Measurements from ENCODE around the gene PDXDC1. TPM values are rescaled to one million over a fixed set of nuclear protein-coding genes. Genes with fewer than 3 reads are reported as not detected.
"Not testable (repeated sequence)": the region's sequence is repeated elsewhere in the genome, so short reads cannot be mapped to it uniquely, and the experiment has no call there.

The PDXDC1 gene
- total RNA-seq, 3 donors from 2014 or later = 161 to 258 (median 233) TPM

GRCh38 chr16:15057681-15058417, 83.0 kb downstream of the PDXDC1 start:
- intact Hi-C loops (cut with DNase I, micrococcal nuclease) = no loop called here
- Histone ChIP-seq H3K4me1 (ENCODE audit: low read depth) (peaks cover 30% of the 10 kb centered on the region), H3K9me3 (no peaks in the 10 kb centered on the region), H3K36me3 (ENCODE audit: low read depth) (no peaks in the 10 kb centered on the region), H3K4me3 (no peak overlapping the region)
- no peak for TF ChIP-seq CTCF (IDR thresholded peaks at IDR 0.05)
- ATAC-seq (peak; percentile 66), DNase-seq (peak in 2 of 3 donors; percentile 59 to 66)

DNA sequence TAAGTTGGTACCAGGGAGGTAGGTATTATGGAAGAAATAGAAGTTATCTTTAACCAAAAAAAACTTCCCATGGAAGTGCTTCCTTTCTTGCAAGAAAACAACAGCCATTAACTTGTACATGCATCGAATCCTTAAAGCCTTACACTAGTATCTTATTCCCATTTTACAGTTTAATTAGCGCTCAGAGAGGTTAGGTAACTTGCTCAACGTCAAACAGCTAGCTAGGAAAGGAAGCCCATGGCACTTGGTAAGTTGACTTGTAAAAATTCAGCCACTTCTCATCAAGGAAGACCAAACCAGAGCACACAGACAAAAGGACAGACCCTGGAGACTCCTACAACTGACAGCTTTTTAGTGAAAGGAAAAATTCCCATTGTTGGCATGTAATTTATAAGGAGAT, 84.5 kb downstream of the PDXDC1 start:
- no peak overlapping the region for H3K4me3 ChIP-seq
- intact Hi-C loops (cut with DNase I, micrococcal nuclease) = no loop called here
- no peak for ATAC-seq
- H3K9me3 ChIP-seq = no peaks in the 10 kb centered on the region
- no peak for DNase-seq
- TF ChIP-seq CTCF (IDR thresholded peaks at IDR 0.05) = no peak
- H3K4me1 ChIP-seq (ENCODE audit: low read depth) = peaks cover 29% of the 10 kb centered on the region
- no peaks in the 10 kb centered on the region for H3K36me3 ChIP-seq (ENCODE audit: low read depth)

- H3K9me3 ChIP-seq; H3K36me3 ChIP-seq (ENCODE audit: low read depth); intact Hi-C loops (cut with DNase I, micrococcal nuclease); H3K4me3 ChIP-seq: not testable (repeated sequence)
- peaks cover 15% of the 10 kb centered on the region for H3K4me1 ChIP-seq (ENCODE audit: low read depth)
- ATAC-seq (peak; percentile 88), DNase-seq (peak in 1 of 3 donors; percentile 69)
Measured at GRCh38 chr16:15062085-15062810, 87.4 kb downstream of the PDXDC1 start.

- peak; percentile 17 for ATAC-seq
- H3K4me3 ChIP-seq; intact Hi-C loops (cut with DNase I, micrococcal nuclease); H3K9me3 ChIP-seq; H3K36me3 ChIP-seq (ENCODE audit: low read depth); DNase-seq; H3K4me1 ChIP-seq (ENCODE audit: low read depth): not testable (repeated sequence)
Measured at GRCh38 chr16:15065961-15066360, 91.1 kb downstream of the PDXDC1 start.

DNA sequence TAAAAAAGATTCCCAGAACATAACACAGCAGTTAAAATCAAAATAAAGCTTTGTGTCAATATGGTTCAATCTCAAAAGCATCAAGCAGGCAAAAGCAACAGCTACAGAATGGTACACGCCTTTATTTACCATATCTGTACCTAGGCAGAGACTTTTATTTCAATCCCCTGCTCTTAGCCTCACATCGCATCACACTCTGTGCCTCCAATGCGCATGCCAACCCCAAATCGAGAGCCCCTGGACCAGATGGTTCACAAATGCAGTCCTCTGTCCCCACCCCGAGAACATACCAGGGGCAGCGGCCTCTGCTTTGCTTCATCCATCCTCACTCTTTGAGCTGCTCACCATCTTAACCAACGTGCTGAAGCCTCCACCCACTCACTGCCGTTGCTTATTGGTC, 91.9 kb downstream of the PDXDC1 start:
- H3K4me1 ChIP-seq (ENCODE audit: low read depth); ATAC-seq; DNase-seq; H3K4me3 ChIP-seq; H3K36me3 ChIP-seq (ENCODE audit: low read depth); intact Hi-C loops (cut with DNase I, micrococcal nuclease); H3K9me3 ChIP-seq: not testable (repeated sequence)

- ATAC-seq; intact Hi-C loops (cut with DNase I, micrococcal nuclease); H3K4me1 ChIP-seq (ENCODE audit: low read depth); H3K36me3 ChIP-seq (ENCODE audit: low read depth); H3K4me3 ChIP-seq; DNase-seq; H3K9me3 ChIP-seq: not testable (repeated sequence)
Measured at GRCh38 chr16:15071013-15071412, 96.2 kb downstream of the PDXDC1 start.

DNA sequence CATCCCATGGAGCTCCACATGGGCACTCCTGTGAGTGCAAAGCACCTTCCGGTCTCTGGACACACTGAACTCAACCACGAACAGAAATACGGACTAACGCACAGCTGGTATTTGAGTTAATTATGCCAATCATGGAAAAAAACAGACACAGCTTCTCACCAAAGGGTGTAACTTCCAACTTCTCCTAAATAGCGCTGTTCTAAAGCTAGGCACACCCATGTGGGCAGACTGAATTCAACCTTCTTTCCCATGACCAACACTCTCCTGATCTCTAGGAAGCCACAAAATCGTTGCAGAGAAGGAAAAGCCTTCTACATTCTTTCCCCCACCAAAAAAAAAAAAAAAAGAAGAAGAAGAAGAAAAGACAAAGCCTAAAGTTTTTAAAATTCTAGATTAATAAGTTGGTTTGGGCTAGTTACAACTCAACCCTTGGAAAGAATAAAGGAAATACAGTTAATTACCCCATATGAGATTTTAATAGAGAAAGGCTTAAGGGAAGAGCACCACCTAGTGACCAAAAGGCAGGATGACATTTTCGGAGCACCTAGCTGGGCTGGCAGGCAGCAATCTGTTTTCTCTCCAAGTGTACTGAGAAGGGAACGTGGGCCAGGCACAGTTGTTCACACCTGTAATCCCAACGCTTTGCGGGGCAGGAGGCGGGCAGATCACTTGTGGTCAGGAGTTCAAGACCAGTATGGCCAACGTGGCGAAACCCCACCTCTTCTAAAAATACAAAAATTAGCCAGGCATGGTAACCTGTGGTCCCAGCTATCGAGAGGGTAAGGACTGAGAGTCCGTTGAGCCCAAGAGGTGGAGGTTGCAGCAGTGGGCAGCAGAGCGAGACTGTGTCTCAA, 97.3 kb downstream of the PDXDC1 start:
- H3K36me3 ChIP-seq (ENCODE audit: low read depth); H3K9me3 ChIP-seq; H3K4me1 ChIP-seq (ENCODE audit: low read depth); intact Hi-C loops (cut with DNase I, micrococcal nuclease); H3K4me3 ChIP-seq; DNase-seq: not testable (repeated sequence)
- ATAC-seq = peak; percentile 94

DNA sequence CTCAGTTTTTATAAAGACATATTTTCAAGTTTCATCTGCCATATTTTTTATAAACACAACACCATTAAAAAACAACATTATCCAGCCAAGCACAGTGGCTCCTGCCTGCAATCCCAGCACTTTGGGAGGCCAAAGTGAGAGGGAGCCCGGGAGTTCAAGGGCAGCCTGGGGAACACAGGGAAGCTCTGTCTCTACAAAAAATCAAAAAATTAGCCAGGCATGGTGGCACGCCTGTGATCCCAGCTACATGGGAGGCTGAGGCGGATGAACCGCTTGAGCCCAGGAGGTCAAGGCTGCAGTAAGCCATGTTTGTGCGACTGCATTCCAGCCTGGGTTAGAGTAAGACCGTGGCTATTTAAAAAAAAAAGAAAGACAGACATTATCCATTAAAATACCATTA, 98.3 kb downstream of the PDXDC1 start:
- Histone ChIP-seq H3K4me1 (ENCODE audit: low read depth) (no peaks in the 10 kb centered on the region), H3K4me3 (no peak overlapping the region), H3K36me3 (ENCODE audit: low read depth) (no peaks in the 10 kb centered on the region), H3K9me3 (no peaks in the 10 kb centered on the region)
- TF ChIP-seq CTCF (IDR thresholded peaks at IDR 0.05) = no peak
- intact Hi-C loops (cut with DNase I, micrococcal nuclease) = no loop called here
- DNase-seq = no peak
- ATAC-seq = no peak

DNA sequence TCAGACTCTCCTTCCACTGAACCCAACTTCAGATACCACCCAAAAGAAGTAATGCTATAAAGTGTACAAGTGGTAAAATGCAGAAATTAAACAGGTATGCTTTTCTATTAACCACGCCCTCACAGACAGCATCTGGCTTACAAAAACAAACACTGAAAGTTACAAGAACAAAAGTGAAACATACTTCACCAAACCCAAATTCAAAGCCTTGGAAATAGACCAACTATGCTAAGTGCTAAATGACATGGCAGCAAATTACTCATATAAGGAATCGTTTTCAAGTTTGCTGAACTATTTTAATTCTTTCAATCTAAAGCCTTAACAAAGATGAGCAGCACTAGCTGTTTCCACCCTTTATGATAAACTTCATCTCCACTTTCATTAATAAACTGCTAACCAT, 101.3 kb downstream of the PDXDC1 start:
- not testable (repeated sequence) for H3K36me3 ChIP-seq (ENCODE audit: low read depth); H3K9me3 ChIP-seq

GRCh38 chr16:15080883-15081282, 106.1 kb downstream of the PDXDC1 start:
- DNase-seq; ATAC-seq; H3K4me3 ChIP-seq; H3K4me1 ChIP-seq (ENCODE audit: low read depth); H3K36me3 ChIP-seq (ENCODE audit: low read depth); intact Hi-C loops (cut with DNase I, micrococcal nuclease); H3K9me3 ChIP-seq: not testable (repeated sequence)

More for the DNA sequence above, 101.3 kb downstream of the PDXDC1 start:
- ATAC-seq; intact Hi-C loops (cut with DNase I, micrococcal nuclease); H3K4me3 ChIP-seq; DNase-seq; H3K4me1 ChIP-seq (ENCODE audit: low read depth): not testable (repeated sequence)
